Spinal cord (tissue), 10 donors: ENCODE results near the gene MARCHF3. TPM values are rescaled to one million over a fixed set of nuclear protein-coding genes. Genes with fewer than 3 reads are reported as not detected.
"Not testable (repeated sequence)": the region's sequence is repeated elsewhere in the genome, so short reads cannot be mapped to it uniquely, and the experiment has no call there.

Experiments used
- DNase-seq, 6 donors: peaks; one replicate each; pipeline versions ENCODE4 v3.0.0 to v3.0.0-alpha.2; 2013 to 2015; ENCODE audit warnings: low spot score in 6 of 6, low read depth in 4 of 6
- H3K27ac ChIP-seq: one replicate; pipeline ENCODE4 v1.5.1; 2013; ENCODE audit warnings: low read depth, low read length, control low read depth
- H3K27me3 ChIP-seq: one replicate; pipeline ENCODE4 v1.6.1; 2013; ENCODE audit warnings: low read length; ENCODE audit not compliant: control insufficient read depth, insufficient read depth
- H3K36me3 ChIP-seq: one replicate; pipeline ENCODE4 v1.6.1; 2013; ENCODE audit warnings: low read length; ENCODE audit not compliant: control insufficient read depth, insufficient read depth
- H3K4me1 ChIP-seq: one replicate; pipeline ENCODE4 v1.6.1; 2013; ENCODE audit warnings: low read length; ENCODE audit not compliant: control insufficient read depth, insufficient read depth
- H3K4me3 ChIP-seq: one replicate; pipeline ENCODE4 v1.5.1; 2013; ENCODE audit warnings: low read depth, low read length, control low read depth
- H3K9me3 ChIP-seq: one replicate; pipeline ENCODE4 v1.6.1; 2013; ENCODE audit warnings: low read length; ENCODE audit not compliant: control insufficient read depth, insufficient read depth
- WGBS: methylation state at CpG from one replicate; pipeline ENCODE4 v1.1.5; 2013; ENCODE audit warnings: missing lambda C conversion rate; ENCODE audit not compliant: insufficient coverage; 5-methylcytosine and 5-hydroxymethylcytosine counted together
- polyA plus RNA-seq, 2 donors: library from polyadenylated mRNA; unstranded; fragments of 120-200 nt; gene quantifications; one replicate each; pipeline ENCODE4 v1.2.1, GENCODE V29; 2013; ENCODE audit not compliant: insufficient read length in 2 of 2
- total RNA-seq, 2 donors: library from RNA; depleted of rRNA in 1 of 2; stranded (reverse); fragments of 120-200 nt in 1 of 2; fragments of >200 nt in 1 of 2; gene quantifications; one replicate each; pipeline versions ENCODE4 v1.2.3 to v1.2.4, GENCODE V29; 2013 to 2014
- donor health status: healthy.

Gene MARCHF3
- total and polyA plus RNA-seq, 4 donors = 21.5 to 27.5 (median 23.8) TPM

DNA sequence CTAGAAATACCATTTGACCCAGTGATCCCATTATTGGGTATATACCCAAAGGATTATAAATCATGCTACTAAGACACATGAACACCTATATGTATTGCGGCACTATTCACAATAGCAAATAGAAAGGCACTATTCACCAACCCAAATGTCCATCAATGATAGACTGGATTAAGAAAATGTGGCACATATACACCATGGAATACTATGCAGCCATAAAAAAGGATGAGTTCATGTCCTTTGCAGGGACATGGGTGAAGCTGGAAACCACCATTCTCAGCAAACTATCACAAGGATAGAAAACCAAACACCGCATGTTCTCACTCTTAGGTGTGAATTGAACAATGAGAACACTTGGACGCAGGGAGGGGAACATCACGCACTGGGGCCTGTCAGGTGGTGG is 13.6 kb downstream of the MARCHF3 start:
- WGBS = 100% methylated on average over 2 of the region's 4 CpGs
- not testable (repeated sequence) for H3K9me3 ChIP-seq

DNA sequence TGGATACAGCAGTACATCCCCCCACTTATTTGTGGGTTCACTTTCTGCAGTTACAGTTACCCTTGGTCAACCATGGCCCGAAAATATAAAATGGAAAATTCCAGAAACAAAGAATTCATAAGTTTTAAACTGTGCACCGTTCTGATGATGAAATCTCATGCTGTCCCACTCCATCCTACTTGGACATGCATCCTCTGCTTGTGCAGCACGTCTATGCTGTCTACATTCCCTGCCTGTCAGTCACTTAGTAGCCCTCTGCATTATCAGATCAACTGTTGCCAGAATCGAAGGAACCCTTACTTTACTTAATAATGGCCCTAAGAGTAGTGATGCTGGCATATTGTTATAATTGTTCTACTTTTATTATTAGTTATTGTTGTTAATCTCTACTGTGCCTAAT is 14.6 kb downstream of the MARCHF3 start:
- DNase-seq = no peak
- Histone ChIP-seq H3K27me3 (no peaks in the 10 kb centered on the region), H3K4me3 (no peak overlapping the region), H3K9me3 (no peaks in the 10 kb centered on the region), H3K4me1 (no peaks in the 10 kb centered on the region), H3K36me3 (no peaks in the 10 kb centered on the region), H3K27ac (no peak overlapping the region)
- WGBS = 92% methylated on average over 2 of the region's 4 CpGs

More for the DNA sequence above, 13.6 kb downstream of the MARCHF3 start:
- not testable (repeated sequence) for H3K4me1 ChIP-seq, H3K27ac ChIP-seq, H3K27me3 ChIP-seq, DNase-seq, H3K36me3 ChIP-seq, H3K4me3 ChIP-seq

DNA sequence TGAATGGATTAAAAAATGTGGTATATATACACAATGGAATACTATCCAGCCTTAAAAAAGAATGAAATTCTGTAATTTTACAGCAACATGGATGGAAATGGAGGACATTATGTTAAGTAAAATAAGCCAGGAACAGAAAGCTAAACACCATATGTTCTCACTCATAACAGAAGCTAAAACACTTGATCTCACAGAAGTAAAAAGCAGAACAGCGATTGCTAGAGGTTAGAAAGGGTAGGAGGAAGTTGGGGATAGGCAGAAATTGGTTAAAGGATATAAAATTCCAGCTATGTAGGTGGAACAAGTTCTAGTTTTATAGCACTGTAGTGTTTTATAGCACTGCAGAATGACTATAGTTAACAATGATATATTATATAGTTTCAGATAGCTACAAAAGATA is 15.8 kb downstream of the MARCHF3 start:
- H3K36me3 ChIP-seq = no peaks in the 10 kb centered on the region
- no CpG with 5 or more reads among the region's 1 CpG for WGBS
- no peak overlapping the region for H3K4me3 ChIP-seq
- no peak overlapping the region for H3K27ac ChIP-seq
- no peaks in the 10 kb centered on the region for H3K27me3 ChIP-seq
- H3K4me1 ChIP-seq = no peaks in the 10 kb centered on the region
- H3K9me3 ChIP-seq = no peaks in the 10 kb centered on the region
- no peak for DNase-seq

DNA sequence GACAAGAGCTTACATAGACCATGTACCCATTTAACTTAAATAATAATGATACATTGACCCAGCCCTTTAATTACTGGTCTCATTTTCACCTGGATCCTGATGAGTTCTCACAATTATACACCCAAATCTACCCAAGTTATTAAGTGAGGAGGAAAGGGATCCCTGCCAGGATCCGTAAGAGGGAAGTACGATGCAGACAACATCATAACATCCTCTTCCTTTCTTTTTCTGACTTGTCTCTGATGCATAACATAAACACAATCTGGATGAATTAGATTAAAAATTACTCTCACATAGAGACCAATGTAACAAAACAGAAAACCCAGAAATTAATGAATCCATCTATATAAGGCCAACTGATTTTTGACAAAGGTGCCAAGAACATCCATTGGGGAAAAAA is 17.0 kb downstream of the MARCHF3 start:
- no peak overlapping the region for H3K4me3 ChIP-seq
- H3K27ac ChIP-seq = no peak overlapping the region
- H3K36me3 ChIP-seq = no peaks in the 10 kb centered on the region
- DNase-seq = no peak
- no peaks in the 10 kb centered on the region for H3K9me3 ChIP-seq
- H3K27me3 ChIP-seq = no peaks in the 10 kb centered on the region
- WGBS = no CpG with 5 or more reads among the region's 2 CpGs
- no peaks in the 10 kb centered on the region for H3K4me1 ChIP-seq

DNA sequence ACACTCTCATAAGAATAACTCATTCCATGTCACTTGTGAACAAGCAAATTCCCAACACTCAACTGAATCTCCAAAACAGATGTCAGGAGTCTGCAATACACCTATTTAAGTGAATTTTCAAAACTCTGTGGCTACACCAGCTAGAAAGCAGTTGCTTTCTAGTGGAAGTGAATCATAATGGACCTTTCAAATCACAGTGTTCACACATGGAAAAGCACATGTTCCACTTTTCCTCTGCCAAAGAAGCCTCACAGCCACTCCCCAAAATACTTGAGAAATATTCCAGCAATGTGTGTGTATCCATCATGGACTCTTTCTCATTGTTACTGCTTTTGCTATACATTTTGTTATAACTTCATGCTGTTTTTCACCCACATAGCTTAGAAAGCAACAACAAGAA is 17.4 kb downstream of the MARCHF3 start:
- Histone ChIP-seq H3K4me3 (no peak overlapping the region), H3K36me3 (no peaks in the 10 kb centered on the region), H3K9me3 (no peaks in the 10 kb centered on the region), H3K4me1 (no peaks in the 10 kb centered on the region), H3K27me3 (no peaks in the 10 kb centered on the region), H3K27ac (no peak overlapping the region)
- peak in 1 of 6 donors; percentile 42 for DNase-seq

DNA sequence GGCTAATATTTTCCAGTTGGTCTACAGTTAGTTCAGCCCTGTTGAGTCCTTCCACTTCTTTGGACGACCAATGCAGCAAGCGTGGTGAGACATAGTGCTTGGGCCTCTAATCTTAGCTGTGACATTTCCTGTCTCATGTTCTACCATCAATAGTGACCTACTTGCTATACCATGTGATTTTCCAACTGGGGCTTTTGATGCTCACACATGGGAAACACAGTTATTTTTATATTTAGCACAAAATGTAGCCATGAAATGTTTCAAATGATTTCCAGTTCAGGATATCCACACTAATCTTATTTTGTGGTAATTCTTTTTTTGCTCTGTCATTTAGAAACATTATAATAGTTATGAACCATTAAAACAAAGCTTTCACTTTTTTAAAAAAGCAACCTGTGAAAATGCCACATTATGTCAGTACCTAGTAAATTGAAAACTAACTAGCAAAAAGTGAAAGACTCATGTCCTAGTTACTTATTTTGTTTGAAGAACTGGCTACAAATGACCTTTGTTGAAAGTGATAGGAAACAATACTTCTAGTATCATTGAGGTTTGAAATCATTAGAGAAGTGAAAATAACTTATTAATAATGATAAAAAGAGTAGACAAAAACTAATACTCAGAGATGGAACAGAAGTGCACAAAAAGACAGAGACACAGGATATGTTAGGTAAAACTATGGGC is 18.3 kb downstream of the MARCHF3 start:
- H3K4me3 ChIP-seq = no peak overlapping the region

DNA sequence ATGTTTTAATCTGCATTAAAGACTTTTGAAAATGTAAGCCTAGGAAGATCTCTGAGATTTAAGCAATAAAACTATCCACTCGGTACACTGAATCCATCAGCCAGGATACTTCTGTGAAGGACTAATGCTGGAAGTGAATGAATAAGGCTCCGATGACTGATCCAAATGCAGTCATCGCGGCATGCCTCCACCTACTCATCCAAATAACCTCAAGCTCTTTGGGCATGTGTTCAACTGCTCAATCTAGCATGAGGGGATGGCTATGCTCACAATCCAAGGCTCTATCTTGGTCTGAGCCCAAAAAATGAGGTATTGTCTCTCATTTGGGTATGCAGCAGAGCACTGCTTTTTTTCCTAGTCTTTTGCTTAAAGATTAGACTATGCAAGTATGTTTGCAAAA is 19.2 kb downstream of the MARCHF3 start:
- WGBS = no CpG with 5 or more reads among the region's 4 CpGs
- H3K36me3 ChIP-seq = no peaks in the 10 kb centered on the region
- H3K4me3 ChIP-seq = no peak overlapping the region
- no peaks in the 10 kb centered on the region for H3K4me1 ChIP-seq
- DNase-seq = peak in 2 of 6 donors; percentile 66 to 74
- no peaks in the 10 kb centered on the region for H3K27me3 ChIP-seq
- no peaks in the 10 kb centered on the region for H3K9me3 ChIP-seq
- H3K27ac ChIP-seq = no peak overlapping the region

More for the DNA sequence above, 18.3 kb downstream of the MARCHF3 start:
- Histone ChIP-seq H3K36me3 (no peaks in the 10 kb centered on the region), H3K27ac (no peak overlapping the region), H3K9me3 (no peaks in the 10 kb centered on the region), H3K4me1 (no peaks in the 10 kb centered on the region), H3K27me3 (no peaks in the 10 kb centered on the region)
- 100% methylated on average over 2 of the region's 2 CpGs for WGBS
- DNase-seq = no peak

DNA sequence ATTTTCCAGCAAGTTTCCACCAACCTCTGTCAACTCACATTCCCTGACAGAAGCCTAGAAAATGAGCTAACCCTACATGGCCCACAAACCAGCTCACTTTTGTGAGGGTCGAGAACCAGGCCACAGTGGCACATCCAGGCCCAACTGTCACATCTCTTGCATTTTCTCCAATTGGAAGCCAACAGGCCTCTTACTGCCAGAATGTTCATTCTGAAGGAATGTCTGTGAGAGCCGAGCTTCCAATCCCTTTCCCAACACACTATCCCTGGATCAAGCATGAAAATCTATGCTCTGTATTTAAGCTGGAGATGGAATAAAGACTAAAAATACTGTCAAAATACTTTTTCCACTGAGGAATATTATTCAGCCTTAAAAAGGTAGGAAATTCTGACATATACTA is 20.0 kb downstream of the MARCHF3 start:
- 100% methylated on average over 1 of the region's 2 CpGs for WGBS
- Histone ChIP-seq H3K4me3 (no peak overlapping the region), H3K36me3 (no peaks in the 10 kb centered on the region), H3K4me1 (no peaks in the 10 kb centered on the region), H3K27ac (no peak overlapping the region), H3K9me3 (no peaks in the 10 kb centered on the region), H3K27me3 (no peaks in the 10 kb centered on the region)
- DNase-seq = no peak

DNA sequence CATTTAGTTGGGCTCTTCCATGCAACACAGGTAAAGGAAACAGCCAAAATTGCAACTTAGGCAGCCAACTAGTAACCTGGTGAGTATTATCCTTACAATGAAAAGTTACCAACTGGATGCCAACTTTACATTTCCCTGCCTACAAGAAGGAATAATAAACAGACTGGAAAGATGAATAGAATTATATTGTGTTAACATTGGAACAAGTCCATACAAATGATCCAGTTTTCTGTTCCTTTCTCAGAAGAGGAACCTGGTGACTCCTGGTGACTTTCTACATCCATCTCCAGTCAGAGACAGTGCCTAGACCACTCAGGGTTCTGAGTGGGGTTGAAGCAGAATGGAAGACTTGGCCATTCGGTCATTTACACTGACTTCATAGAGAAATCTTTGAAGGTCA is 20.6 kb downstream of the MARCHF3 start:
- no peak overlapping the region for H3K27ac ChIP-seq
- H3K9me3 ChIP-seq = no peaks in the 10 kb centered on the region
- no peaks in the 10 kb centered on the region for H3K36me3 ChIP-seq
- no peaks in the 10 kb centered on the region for H3K27me3 ChIP-seq
- H3K4me3 ChIP-seq = no peak overlapping the region
- no CpG with 5 or more reads among the region's 1 CpG for WGBS
- H3K4me1 ChIP-seq = no peaks in the 10 kb centered on the region
- DNase-seq = no peak

DNA sequence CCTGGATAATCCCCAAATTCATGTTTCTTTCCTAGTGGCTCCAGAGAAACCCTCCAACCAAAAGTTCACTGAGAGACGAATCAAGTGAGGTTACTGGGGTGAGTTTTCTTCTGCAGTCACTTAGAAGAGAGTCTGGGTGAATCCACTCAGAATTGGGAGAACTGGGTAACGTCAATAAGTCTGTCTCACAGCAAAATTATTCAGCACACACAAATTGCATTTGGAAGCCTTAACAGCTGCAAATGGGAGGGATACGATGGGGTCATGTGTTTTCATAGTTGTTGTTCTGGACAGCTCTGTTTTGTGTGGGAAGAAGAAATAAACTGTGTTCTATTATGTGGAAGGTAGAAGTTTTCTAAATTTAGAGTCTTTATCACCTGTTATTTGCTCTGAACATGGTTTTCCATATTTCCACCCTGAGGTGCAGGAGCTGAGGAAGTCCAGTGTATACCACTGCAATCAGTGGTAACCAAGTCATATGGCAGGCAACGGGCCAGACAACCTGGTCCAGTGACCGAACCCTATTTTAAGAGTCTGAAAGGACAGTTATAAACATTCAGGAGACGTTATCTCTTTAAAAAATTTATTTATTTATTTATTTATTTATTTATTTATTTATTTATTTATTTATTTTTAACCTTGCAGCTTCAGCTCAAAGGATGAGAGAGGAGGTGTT is 21.9 kb downstream of the MARCHF3 start:
- H3K4me3 ChIP-seq = no peak overlapping the region
- H3K9me3 ChIP-seq = no peaks in the 10 kb centered on the region
- no CpG with 5 or more reads among the region's 6 CpGs for WGBS
- DNase-seq = no peak
- no peak overlapping the region for H3K27ac ChIP-seq
- no peaks in the 10 kb centered on the region for H3K36me3 ChIP-seq
- peaks cover 5% of the 10 kb centered on the region for H3K4me1 ChIP-seq
- no peaks in the 10 kb centered on the region for H3K27me3 ChIP-seq
